OCI-LY7 (cell line): ENCODE results near the gene TRHDE. TPM values are rescaled to one million over a fixed set of nuclear protein-coding genes. Genes with fewer than 3 reads are reported as not detected.

Experiments
- BruUV-seq: library from RNA; stranded (reverse); fragments of 400-500 nt; replicated peaks from 2 replicates; lab custom pipeline; 2021; lab: Mats Ljungman, UMichigan
- CTCF ChIA-PET: fragments of 300-600 bp; sonication (Branson Sonifier 250); formaldehyde crosslinking; loops from one replicate; lab custom pipeline; 2022; ENCODE audit warnings: antibody characterized with exemption; ENCODE audit not compliant: unreplicated experiment; lab: Charles Lee
- POLR2A ChIA-PET: fragments of 300-600 bp; sonication (Branson Sonifier 250); formaldehyde crosslinking; loops from one replicate; lab custom pipeline; 2022; ENCODE audit warnings: antibody characterized with exemption; lab: Charles Lee
- DNase-seq: peaks from one replicate; pipeline ENCODE4 v3.0.0-alpha.2; 2015; ENCODE audit warnings: low spot score
- H2AFZ ChIP-seq: fragments of 200-600 bp; sonication (generic), shearing (Covaris generic); 2 replicates; pipeline ENCODE4 v1.6.1; 2014; ENCODE audit warnings: mild to moderate bottlenecking, antibody characterized with exemption, low read length, moderate library complexity
- H3K27ac ChIP-seq: fragments of 200-600 bp; sonication (generic); 2 replicates; pipeline ENCODE4 v1.5.1; 2014; ENCODE audit warnings: mixed run types, low read depth, mild to moderate bottlenecking, moderate library complexity, low read length, inconsistent platforms; ENCODE audit not compliant: poor library complexity, severe bottlenecking
- H3K36me3 ChIP-seq: fragments of 200-600 bp; sonication (generic); 2 replicates; pipeline ENCODE4 v1.6.1; 2014; ENCODE audit warnings: mild to moderate bottlenecking, antibody characterized with exemption, low read length, moderate library complexity, mixed read lengths; ENCODE audit not compliant: insufficient read depth
- H3K4me1 ChIP-seq: fragments of 200-600 bp; sonication (generic); 2 replicates; pipeline ENCODE4 v1.5.1; 2014; ENCODE audit warnings: mild to moderate bottlenecking, low read length; ENCODE audit not compliant: insufficient read depth, poor library complexity, severe bottlenecking
- H3K4me2 ChIP-seq: fragments of 200-600 bp; sonication (generic); 2 replicates; pipeline ENCODE4 v1.6.1; 2014; ENCODE audit warnings: mild to moderate bottlenecking, low read length
- H3K4me3 ChIP-seq: fragments of 200-600 bp; sonication (generic); 2 replicates; pipeline ENCODE4 v1.5.1; 2014; ENCODE audit warnings: mild to moderate bottlenecking, low read depth, low read length; ENCODE audit not compliant: poor library complexity, severe bottlenecking
- H3K79me2 ChIP-seq: fragments of 200-600 bp; sonication (generic); 2 replicates; pipeline ENCODE4 v1.6.1; 2016; ENCODE audit warnings: low read depth, mild to moderate bottlenecking, low read length, moderate library complexity, mixed read lengths; ENCODE audit not compliant: insufficient read depth
- H3K9me2 ChIP-seq: fragments of 200-600 bp; sonication (generic); 2 replicates; pipeline ENCODE4 v1.6.1; 2016; ENCODE audit warnings: mild to moderate bottlenecking, low read length, mixed read lengths; ENCODE audit not compliant: insufficient read depth
- H3K9me3 ChIP-seq: fragments of 200-600 bp; sonication (generic); 2 replicates; pipeline ENCODE4 v1.6.1; 2014; ENCODE audit warnings: mild to moderate bottlenecking, mixed run types, low read length, mixed read lengths
- H4K20me1 ChIP-seq: fragments of 200-600 bp; sonication (generic); 2 replicates; pipeline ENCODE4 v1.6.1; 2014; ENCODE audit warnings: mild to moderate bottlenecking, antibody characterized with exemption, low read length, moderate library complexity, mixed read lengths; ENCODE audit not compliant: insufficient read depth
- EZH2phosphoT487 ChIP-seq: fragments of 200-600 bp; sonication (generic); IDR thresholded peaks from 2 replicates; pipeline ENCODE4 v1.6.1; 2018; ENCODE audit warnings: low read depth, borderline replicate concordance, mild to moderate bottlenecking, mixed run types, antibody characterized with exemption, low read length, moderate library complexity, mixed read lengths
- intact Hi-C: fragments of 100-400 bp; cut with micrococcal nuclease; formaldehyde crosslinking; loops from one replicate; pipeline ENCODE4 v1.10.0; 2022; ENCODE audit not compliant: unreplicated experiment
- total RNA-seq, 2 experiments: library from RNA; depleted of rRNA in 1 of 2; stranded (reverse); fragments of >200 nt in 1 of 2; shearing (Covaris generic) in 1 of 2; gene quantifications; 2 replicates each; pipeline ENCODE4 v1.2.3, GENCODE V29; 2014 to 2022
- TF ChIP-seq, protein P1 (sequence below): fragments of 200-600 bp; sonication (generic); conservative IDR thresholded peaks from 2 replicates; pipeline ENCODE4 v1.5.1; 2014; ENCODE audit warnings: mild to moderate bottlenecking, antibody characterized with exemption, low read length, moderate library complexity, mixed read lengths

TRHDE gene
- total RNA-seq, 2 experiments from 2014 or later = not detected

GRCh38 chr12:72406111-72406510, 133.9 kb downstream of the TRHDE start:
- ChIA-PET CTCF (no interaction called here), POLR2A (no interaction called here)
- no peak overlapping the region for H3K4me2 ChIP-seq
- DNase-seq = no peak
- H3K9me3 ChIP-seq = no peaks in the 10 kb centered on the region
- intact Hi-C loops = no loop called here
- H3K27ac ChIP-seq = no peak overlapping the region
- no peaks in the 10 kb centered on the region for H4K20me1 ChIP-seq
- H3K4me3 ChIP-seq = no peak overlapping the region
- no peaks in the 10 kb centered on the region for H3K4me1 ChIP-seq
- H3K79me2 ChIP-seq = no peaks in the 10 kb centered on the region
- H2AFZ ChIP-seq = no peak overlapping the region
- no peaks in the 10 kb centered on the region for H3K9me2 ChIP-seq
- TF ChIP-seq, protein P1, sequence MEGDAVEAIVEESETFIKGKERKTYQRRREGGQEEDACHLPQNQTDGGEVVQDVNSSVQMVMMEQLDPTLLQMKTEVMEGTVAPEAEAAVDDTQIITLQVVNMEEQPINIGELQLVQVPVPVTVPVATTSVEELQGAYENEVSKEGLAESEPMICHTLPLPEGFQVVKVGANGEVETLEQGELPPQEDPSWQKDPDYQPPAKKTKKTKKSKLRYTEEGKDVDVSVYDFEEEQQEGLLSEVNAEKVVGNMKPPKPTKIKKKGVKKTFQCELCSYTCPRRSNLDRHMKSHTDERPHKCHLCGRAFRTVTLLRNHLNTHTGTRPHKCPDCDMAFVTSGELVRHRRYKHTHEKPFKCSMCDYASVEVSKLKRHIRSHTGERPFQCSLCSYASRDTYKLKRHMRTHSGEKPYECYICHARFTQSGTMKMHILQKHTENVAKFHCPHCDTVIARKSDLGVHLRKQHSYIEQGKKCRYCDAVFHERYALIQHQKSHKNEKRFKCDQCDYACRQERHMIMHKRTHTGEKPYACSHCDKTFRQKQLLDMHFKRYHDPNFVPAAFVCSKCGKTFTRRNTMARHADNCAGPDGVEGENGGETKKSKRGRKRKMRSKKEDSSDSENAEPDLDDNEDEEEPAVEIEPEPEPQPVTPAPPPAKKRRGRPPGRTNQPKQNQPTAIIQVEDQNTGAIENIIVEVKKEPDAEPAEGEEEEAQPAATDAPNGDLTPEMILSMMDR = no peak
- TF ChIP-seq EZH2phosphoT487 = no peak
- BruUV-seq = no TSS peak
- H3K36me3 ChIP-seq = no peaks in the 10 kb centered on the region

GRCh38 chr12:72432037-72432604, 160.0 kb downstream of the TRHDE start:
- no peaks in the 10 kb centered on the region for H3K36me3 ChIP-seq
- no peaks in the 10 kb centered on the region for H4K20me1 ChIP-seq
- no peaks in the 10 kb centered on the region for H3K79me2 ChIP-seq
- TF ChIP-seq, protein P1 = no peak
- TF ChIP-seq EZH2phosphoT487 = no peak
- ChIA-PET CTCF (no interaction called here), POLR2A (interaction anchor here (0.6 kb wide), 1 partner anchor 33 kb away, joined by 3 read pairs; no protein-coding TSS in a partner anchor)
- H3K9me2 ChIP-seq = no peaks in the 10 kb centered on the region
- no TSS peak for BruUV-seq
- no peaks in the 10 kb centered on the region for H3K9me3 ChIP-seq
- intact Hi-C loops = no loop called here
- no peak overlapping the region for H2AFZ ChIP-seq
- no peak for DNase-seq
- H3K4me3 ChIP-seq = no peak overlapping the region
- H3K27ac ChIP-seq = no peak overlapping the region
- no peak overlapping the region for H3K4me2 ChIP-seq
- no peaks in the 10 kb centered on the region for H3K4me1 ChIP-seq

GRCh38 chr12:72433298-72433697, 161.1 kb downstream of the TRHDE start:
- no peak overlapping the region for H3K27ac ChIP-seq
- H3K4me1 ChIP-seq = no peaks in the 10 kb centered on the region
- no TSS peak for BruUV-seq
- H3K9me3 ChIP-seq = no peaks in the 10 kb centered on the region
- no peaks in the 10 kb centered on the region for H4K20me1 ChIP-seq
- POLR2A ChIA-PET = interaction anchor here (1.0 to 1.2 kb wide), 2 partner anchors 14 to 20 kb away, joined by 5 to 6 read pairs; no protein-coding TSS in a partner anchor
- CTCF ChIA-PET = no interaction called here
- intact Hi-C loops = no loop called here
- H3K9me2 ChIP-seq = no peaks in the 10 kb centered on the region
- no peaks in the 10 kb centered on the region for H3K79me2 ChIP-seq
- no peak overlapping the region for H3K4me2 ChIP-seq
- no peak for DNase-seq
- no peaks in the 10 kb centered on the region for H3K36me3 ChIP-seq
- no peak overlapping the region for H2AFZ ChIP-seq
- no peak overlapping the region for H3K4me3 ChIP-seq
- TF ChIP-seq, protein P1 = no peak
- no peak for TF ChIP-seq EZH2phosphoT487
